ENCODE measurements around the gene LONRF2. TPM values are rescaled to one million over a fixed set of nuclear protein-coding genes. Genes with fewer than 3 reads are reported as not detected.

Gene LONRF2
- total and polyA plus RNA-seq, 2 donors from 2014 or later: 1.1 to 6.3 TPM

- no peak overlapping the region for H3K27ac ChIP-seq (ENCODE audit: low read depth in 2 of 2, low read length in 2 of 2)
- intact Hi-C loops (cut with DNase I): no loop called here
- DNase-seq: no peak
- no peaks in the 10 kb centered on the region for H3K9me3 ChIP-seq (ENCODE audit: control insufficient read depth in 2 of 3, insufficient read depth in 1 of 3, low read length in 3 of 3)
- no peak overlapping the region for H3K9ac ChIP-seq (ENCODE audit: low read length in 3 of 3)
- no peak for FAIRE-seq
- peaks cover 2% of the 10 kb centered on the region for H3K27me3 ChIP-seq (ENCODE audit: control insufficient read depth, insufficient read depth, low read length)
- TF ChIP-seq, protein P1, sequence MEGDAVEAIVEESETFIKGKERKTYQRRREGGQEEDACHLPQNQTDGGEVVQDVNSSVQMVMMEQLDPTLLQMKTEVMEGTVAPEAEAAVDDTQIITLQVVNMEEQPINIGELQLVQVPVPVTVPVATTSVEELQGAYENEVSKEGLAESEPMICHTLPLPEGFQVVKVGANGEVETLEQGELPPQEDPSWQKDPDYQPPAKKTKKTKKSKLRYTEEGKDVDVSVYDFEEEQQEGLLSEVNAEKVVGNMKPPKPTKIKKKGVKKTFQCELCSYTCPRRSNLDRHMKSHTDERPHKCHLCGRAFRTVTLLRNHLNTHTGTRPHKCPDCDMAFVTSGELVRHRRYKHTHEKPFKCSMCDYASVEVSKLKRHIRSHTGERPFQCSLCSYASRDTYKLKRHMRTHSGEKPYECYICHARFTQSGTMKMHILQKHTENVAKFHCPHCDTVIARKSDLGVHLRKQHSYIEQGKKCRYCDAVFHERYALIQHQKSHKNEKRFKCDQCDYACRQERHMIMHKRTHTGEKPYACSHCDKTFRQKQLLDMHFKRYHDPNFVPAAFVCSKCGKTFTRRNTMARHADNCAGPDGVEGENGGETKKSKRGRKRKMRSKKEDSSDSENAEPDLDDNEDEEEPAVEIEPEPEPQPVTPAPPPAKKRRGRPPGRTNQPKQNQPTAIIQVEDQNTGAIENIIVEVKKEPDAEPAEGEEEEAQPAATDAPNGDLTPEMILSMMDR (IDR thresholded peaks at IDR 0.05; ENCODE audit: borderline replicate concordance, extremely low read depth, insufficient read depth): no peak
- H3K4me1 ChIP-seq (ENCODE audit: control insufficient read depth in 2 of 3, insufficient read depth in 2 of 3, low read depth in 1 of 3, low read length in 3 of 3): no peaks in the 10 kb centered on the region
- no peaks in the 10 kb centered on the region for H3K36me3 ChIP-seq (ENCODE audit: control insufficient read depth in 2 of 3, insufficient read depth in 3 of 3, low read length in 3 of 3)
- H3K4me3 ChIP-seq (ENCODE audit: low read length in 3 of 3): no peak overlapping the region
Observed at GRCh38 chr2:100257939-100258338, 64.4 kb downstream of the LONRF2 start.

GRCh38 chr2:100256849-100257248, 65.5 kb downstream of the LONRF2 start:
- no peaks in the 10 kb centered on the region for H3K4me1 ChIP-seq (ENCODE audit: control insufficient read depth in 2 of 3, insufficient read depth in 2 of 3, low read depth in 1 of 3, low read length in 3 of 3)
- H3K9ac ChIP-seq (ENCODE audit: low read length in 3 of 3): no peak overlapping the region
- H3K27ac ChIP-seq (ENCODE audit: low read depth in 2 of 2, low read length in 2 of 2): no peak overlapping the region
- TF ChIP-seq, protein P1 (IDR thresholded peaks at IDR 0.05; ENCODE audit: borderline replicate concordance, extremely low read depth, insufficient read depth): no peak
- no peaks in the 10 kb centered on the region for H3K36me3 ChIP-seq (ENCODE audit: control insufficient read depth in 2 of 3, insufficient read depth in 3 of 3, low read length in 3 of 3)
- DNase-seq (no peak), FAIRE-seq (no peak)
- H3K9me3 ChIP-seq (ENCODE audit: control insufficient read depth in 2 of 3, insufficient read depth in 1 of 3, low read length in 3 of 3): no peaks in the 10 kb centered on the region
- H3K27me3 ChIP-seq (ENCODE audit: control insufficient read depth, insufficient read depth, low read length): no peaks in the 10 kb centered on the region
- no peak overlapping the region for H3K4me3 ChIP-seq (ENCODE audit: low read length in 3 of 3)
- intact Hi-C loops (cut with DNase I): no loop called here

- intact Hi-C loops (cut with DNase I): no loop called here
- Histone ChIP-seq H3K36me3 (ENCODE audit: control insufficient read depth in 2 of 3, insufficient read depth in 3 of 3, low read length in 3 of 3) (no peaks in the 10 kb centered on the region), H3K27ac (ENCODE audit: low read depth in 2 of 2, low read length in 2 of 2) (no peak overlapping the region), H3K4me3 (ENCODE audit: low read length in 3 of 3) (no peak overlapping the region), H3K27me3 (ENCODE audit: control insufficient read depth, insufficient read depth, low read length) (no peaks in the 10 kb centered on the region), H3K9ac (ENCODE audit: low read length in 3 of 3) (no peak overlapping the region), H3K9me3 (ENCODE audit: control insufficient read depth in 2 of 3, insufficient read depth in 1 of 3, low read length in 3 of 3) (no peaks in the 10 kb centered on the region), H3K4me1 (ENCODE audit: control insufficient read depth in 2 of 3, insufficient read depth in 2 of 3, low read depth in 1 of 3, low read length in 3 of 3) (no peaks in the 10 kb centered on the region)
- DNase-seq: no peak
- TF ChIP-seq, protein P1 (IDR thresholded peaks at IDR 0.05; ENCODE audit: borderline replicate concordance, extremely low read depth, insufficient read depth): no peak
- FAIRE-seq: no peak
Observed at GRCh38 chr2:100256416-100256815, 65.9 kb downstream of the LONRF2 start.

DNA sequence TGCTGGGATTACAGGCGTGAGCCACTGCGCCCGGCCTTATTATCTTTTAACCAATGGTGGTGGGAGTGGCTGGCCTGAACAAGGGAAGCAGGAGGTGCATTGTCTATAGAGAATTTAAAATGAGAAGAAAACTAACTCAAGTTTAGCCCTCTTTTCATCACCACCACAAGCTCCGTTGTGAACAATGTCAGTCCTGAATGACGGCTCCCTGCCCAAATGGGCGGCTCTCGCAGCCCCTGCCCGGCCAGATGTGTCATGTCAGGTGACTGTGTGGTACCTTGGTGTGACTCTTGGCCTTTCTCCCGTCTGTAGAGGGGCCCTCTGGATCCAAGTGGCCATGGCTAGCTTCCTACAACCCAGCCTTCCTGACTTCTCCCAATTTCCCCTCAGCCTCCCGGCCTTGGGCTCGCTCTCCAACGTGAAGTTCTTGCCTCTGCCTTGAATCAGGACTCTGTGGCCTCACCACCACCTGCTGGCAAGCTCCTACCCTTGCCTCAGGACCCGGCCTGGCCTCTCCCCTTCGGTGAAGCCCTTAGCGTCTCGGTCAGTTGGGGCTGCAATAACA, 67.6 kb downstream of the LONRF2 start:
- no peak overlapping the region for H3K27ac ChIP-seq (ENCODE audit: low read depth in 2 of 2, low read length in 2 of 2)
- H3K9ac ChIP-seq (ENCODE audit: low read length in 3 of 3): no peak overlapping the region
- DNase-seq (no peak), FAIRE-seq (no peak)
- no peak overlapping the region for H3K4me3 ChIP-seq (ENCODE audit: low read length in 3 of 3)
- H3K27me3 ChIP-seq (ENCODE audit: control insufficient read depth, insufficient read depth, low read length): no peaks in the 10 kb centered on the region
- no peaks in the 10 kb centered on the region for H3K9me3 ChIP-seq (ENCODE audit: control insufficient read depth in 2 of 3, insufficient read depth in 1 of 3, low read length in 3 of 3)
- TF ChIP-seq, protein P1 (IDR thresholded peaks at IDR 0.05; ENCODE audit: borderline replicate concordance, extremely low read depth, insufficient read depth): no peak
- intact Hi-C loops (cut with DNase I): no loop called here
- H3K4me1 ChIP-seq (ENCODE audit: control insufficient read depth in 2 of 3, insufficient read depth in 2 of 3, low read depth in 1 of 3, low read length in 3 of 3): no peaks in the 10 kb centered on the region
- no peaks in the 10 kb centered on the region for H3K36me3 ChIP-seq (ENCODE audit: control insufficient read depth in 2 of 3, insufficient read depth in 3 of 3, low read length in 3 of 3)

All from kidney (tissue), 14 donors.